Fibroblast of the conjunctiva (primary cell): Measurements from ENCODE around the gene ALG8.
"Not testable (repeated sequence)": the region's sequence is repeated elsewhere in the genome, so short reads cannot be mapped to it uniquely, and the experiment has no call there.

ENCODE experiments used
- DNase-seq: peaks from one replicate; pipeline ENCODE4 v3.0.0-alpha.2; 2010; ENCODE audit warnings: low read depth

ALG8 gene

DNA sequence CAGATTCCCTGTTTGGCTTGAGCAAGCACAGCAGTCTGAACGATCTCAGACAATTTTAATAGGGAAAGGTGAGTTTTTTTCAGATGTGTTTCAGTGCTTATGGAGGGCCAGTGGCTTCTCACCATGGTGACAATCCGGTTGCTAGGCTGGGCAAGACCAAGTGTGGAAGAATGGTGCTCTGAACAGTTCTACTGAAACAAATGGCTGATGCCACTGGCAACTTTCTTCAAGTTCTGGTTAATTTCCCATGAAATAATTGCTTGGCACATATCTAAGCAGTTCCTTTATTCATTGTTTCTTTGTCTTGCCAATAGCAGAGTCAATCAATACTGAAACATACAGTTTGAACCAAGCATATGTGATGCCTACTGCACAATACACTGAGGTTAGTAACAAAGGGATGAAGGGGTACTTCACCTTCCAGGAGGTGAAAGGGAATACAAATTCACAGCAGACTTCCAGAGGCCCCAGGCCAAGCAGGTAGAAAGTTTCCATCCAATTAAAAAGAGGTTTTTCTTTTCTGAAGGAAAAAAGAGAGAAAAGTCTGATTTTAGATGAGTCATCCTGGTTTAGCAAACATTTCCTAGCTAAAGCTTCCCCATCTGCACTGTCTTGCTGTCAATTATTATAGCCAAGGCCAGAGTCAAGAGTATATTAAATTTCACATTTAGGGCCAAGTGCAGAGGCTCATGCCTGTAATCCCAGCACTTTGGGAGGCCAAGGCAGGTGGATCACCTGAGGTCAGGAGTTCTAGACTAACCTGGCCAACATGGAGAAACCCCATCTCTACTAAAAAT is 38.6 kb downstream of the ALG8 start:
- no peak for DNase-seq

DNA sequence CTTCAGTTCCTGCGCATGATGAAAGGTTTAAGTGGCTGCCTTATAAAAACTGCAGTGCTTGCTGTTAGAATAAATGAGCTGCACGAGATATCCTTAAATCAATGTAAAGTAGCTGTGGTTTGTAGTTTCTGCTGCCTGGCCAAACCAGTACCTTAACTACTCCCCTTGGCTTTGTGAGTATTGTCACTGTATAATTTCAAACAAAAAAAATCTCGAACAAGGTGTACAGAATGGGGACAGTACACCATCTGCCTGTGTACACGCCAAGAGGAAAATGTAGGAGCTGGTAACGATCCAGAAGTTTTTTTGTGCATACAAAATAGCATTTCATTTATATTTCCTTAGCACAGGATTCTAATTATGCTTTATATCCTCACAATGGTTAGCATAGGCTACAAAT is 39.2 kb downstream of the ALG8 start:
- no peak for DNase-seq

DNA sequence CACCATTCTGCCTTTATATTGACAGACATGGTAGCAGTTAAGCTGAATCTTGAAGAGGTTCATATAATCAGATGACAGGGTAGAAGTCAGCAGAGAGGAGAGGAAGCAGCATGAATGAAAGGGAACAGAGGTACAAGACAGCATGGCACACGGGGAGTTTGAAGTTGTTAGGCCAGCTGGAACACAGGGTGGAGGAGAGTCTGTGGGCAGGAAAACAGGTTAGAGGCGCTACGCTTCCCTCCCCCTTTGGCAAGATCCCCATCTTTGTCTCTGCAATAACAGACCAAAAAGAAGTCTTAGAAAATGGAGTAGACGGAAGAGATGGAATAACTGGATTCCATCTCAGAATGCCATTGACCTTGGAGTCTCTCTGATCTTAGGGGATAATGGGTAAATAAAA is 39.8 kb downstream of the ALG8 start:
- no peak for DNase-seq

DNA sequence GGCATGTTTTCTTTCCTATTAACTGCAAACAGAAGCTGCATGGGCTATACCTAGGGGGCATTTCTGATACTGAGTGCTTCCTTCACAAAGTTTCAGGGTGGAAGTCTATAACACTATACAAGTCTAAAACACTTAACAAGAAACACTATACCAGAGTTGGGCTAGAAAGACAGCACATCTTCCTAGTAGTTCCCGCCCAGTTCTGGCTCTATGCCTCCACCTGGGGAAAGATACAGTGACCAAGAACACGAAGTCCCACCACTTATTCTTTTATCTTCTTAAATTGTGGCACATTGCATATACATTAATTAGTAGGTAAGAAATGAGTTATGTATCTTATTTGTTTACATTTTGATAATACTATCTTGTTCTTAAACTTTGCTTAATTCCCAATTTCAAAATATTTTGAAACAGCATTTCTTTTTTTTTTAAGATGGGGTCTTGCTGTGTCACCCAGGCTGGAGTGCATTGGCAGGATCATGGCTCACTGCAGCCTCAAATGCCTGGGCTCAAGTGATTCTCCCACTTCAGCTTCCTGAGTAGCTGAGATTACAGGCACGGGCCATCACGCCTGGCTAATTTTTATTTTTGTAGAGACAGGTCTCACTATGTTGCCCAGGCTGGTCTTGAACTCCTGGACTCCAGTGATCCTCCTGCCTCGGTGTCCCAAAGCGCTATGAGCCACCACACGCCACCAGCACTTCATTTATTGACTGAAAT is 41.6 kb downstream of the ALG8 start:
- DNase-seq: no peak

DNA sequence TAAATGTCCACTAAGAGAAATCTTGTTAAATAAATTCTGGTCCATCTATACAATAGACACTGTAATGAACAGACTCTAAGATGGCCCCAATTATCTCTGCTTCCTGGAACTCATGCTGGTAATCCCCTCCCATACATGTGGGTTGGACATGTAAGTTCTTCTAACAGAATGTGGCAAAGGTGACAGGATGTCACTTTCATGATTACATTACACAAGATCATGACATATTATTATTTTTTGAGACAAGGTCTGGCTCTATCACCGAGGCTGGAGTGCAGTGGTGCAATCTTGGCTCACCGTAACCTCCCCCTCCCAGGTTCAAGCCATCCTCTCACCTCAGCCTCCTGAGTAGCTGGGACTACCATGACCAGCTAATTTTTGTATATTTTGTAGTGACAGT is 45.2 kb downstream of the ALG8 start:
- DNase-seq: no peak

DNA sequence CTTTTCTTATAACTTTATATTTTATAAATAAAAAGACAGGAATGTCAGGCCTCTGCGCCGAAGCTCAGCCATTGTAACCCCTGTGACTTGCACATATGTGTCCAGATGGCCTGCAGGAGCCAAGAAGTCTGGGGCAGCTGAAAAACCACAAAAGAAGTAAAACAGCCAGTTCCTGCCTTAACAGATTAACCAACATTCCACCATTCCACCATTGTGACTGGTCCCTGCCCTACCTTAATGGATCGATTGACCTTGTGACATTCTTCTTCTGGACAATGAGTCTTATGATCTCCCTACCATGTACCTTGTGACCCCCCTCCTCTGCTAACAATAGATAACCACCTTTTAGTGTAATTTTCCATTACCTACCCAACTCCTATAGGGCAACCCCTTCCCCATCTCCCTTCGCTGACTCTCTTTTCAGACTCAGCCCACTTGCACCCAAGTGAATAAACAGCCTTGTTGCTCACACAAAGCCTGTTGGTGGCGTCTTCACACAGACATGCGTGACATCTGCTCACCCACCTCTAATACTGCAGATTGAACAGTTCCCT is 52.8 kb downstream of the ALG8 start:
- DNase-seq: not testable (repeated sequence)

DNA sequence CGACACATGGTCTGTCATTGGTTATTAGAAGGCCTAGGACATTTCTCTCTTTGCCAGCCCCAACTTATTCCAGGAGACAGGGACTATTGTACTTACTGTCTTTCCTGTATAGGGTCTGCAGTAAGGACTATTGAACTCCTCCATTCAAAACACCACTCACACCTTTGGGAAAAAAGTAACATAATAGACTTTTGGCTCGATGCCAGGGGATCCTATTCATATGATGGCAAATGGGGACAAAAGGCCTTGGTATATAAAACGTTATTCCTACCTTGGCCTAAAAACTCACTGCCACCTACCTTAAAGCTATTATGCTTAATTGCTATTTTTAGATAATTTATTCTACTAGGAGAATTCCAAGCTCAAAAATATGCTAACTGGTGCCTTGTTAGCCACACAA is 53.5 kb downstream of the ALG8 start:
- no peak for DNase-seq

DNA sequence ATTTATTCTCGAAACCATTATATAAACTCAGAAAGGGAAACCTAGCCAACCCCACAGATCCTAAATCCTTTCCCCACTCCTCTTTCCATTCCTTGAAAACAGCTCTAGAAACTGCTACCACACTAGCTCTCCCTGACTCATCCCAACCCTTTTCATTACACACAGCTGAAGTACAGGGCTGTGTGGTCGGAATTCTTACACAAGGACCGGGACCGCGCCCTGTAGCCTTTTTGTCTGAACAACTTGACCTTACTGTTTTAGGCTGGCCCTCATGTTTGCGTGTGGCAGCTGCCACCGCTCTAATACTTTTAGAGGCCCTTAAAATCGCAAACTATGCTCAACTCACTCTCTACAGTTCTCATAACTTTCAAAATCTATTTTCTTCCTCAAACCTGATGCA is 54.9 kb downstream of the ALG8 start:
- not testable (repeated sequence) for DNase-seq

DNA sequence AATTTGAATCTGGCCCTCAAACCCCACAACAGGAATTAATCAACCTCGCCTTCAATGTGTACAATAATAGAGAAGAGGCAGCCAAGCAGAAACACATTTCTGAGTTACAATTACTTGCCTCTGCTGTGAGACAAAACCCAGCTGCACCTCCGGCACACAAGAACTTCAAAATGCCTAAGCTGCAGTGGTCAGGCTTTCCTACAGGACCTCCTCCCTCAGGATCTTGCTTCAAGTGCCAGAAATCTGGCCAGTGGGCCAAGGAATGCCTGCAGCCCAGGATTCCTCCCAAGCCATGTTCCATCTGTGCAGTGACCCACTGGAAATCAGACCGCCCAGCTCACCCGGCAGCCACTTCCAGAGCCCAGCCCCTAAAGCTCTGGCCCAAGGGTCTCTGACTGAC is 56.4 kb downstream of the ALG8 start:
- no peak for DNase-seq

DNA sequence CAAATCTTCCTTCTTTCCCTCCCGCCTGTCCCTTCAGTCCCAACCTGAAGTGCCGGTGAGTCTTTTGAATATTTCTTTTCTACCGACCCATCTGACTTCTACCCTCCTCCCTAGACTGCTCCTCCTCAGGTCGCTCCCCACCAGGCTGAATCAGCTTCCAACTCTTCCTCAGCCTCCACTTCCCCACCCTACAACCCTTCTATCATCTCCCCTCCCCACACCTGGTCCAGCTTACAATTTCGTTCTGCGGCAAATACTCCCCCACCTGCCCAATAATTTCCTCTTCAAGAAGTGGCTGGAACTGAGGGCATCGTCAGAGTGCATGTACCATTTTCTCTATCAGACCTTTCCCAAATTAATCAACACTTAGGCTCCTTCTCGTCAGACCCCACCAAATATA is 57.3 kb downstream of the ALG8 start:
- no peak for DNase-seq

DNA sequence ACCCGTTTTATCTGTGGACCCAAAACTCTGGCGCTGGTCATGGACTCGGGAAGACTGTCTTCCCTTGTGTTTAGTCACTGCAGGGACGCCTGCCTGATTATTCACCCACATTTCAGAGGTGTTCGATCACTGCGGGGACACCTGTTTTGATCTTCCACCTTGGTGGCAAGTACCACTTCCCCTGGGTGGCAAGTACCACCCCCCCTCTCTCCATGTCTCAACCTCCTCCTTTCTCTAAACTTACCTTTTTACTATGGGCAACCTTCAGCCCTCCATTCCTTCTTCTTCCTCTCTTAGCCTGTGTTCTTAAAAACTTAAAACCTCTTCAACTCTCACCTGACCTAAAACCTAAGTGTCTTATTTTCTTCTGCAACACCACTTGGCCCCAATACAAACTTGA is 57.8 kb downstream of the ALG8 start:
- no peak for DNase-seq

DNA sequence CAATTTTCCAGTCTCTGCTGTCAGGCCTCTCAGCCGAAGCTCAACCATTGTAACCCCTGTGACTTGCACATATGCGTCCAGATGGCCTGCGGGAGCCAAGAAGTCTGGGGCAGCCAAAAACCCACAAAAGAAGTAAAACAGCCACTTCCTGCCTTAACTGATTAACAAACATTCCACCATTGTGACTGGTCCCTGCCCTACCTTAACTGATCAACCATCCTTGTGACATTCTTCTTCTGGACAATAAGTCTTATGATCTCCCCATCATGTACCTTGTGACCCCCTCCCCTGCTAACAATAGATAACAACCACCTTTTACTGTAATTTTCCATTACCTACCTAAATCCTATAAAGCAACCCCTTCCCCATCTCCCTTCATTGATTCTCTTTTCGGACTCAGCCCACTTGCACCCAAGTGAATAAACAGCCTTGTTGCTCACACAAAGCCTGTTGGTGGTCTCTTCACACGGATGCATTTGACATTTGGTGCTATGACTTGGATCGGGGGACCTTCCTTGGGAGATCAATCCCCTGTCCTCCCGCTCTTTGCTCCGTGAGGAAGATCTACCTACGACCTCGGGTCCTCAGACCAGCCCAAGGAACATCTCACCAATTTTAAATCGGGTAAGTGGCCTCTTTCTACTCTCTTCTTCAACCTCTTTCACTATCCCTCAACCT is 58.5 kb downstream of the ALG8 start:
- no peak for DNase-seq

DNA sequence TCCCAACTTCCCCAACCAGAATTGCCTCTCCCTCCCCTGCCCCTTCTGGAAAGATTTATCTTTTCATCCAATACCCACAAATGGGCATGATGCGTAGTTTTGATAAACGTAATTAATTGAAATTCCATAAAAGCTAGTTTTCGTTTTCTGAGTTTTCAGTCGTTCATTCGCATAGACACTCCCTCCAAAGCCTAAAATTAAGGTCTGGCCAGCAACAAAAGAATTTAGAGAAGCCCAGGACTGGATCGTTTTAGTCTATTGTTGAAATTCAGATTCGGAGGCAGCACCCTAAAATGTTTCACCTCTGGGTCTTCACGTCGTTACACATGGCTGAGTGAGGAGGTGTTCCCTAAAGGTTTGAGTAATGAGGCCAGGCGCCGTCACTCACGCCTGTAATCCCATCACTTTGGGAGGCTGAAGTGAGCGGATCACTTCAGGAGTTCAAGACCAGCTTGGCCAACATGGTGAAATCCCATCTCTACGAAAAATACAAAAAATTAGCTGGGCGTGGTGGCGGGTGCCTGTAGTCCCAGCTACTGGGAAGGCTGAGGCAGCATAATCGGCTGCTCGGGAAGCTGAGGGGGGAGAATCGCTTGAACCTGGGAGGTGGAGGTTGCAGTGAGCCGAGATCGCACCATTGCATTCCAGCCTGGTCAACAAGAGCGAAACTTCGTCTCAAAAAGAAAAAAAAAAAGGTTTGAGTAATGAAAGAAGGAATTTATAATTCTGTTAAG is 59.2 kb downstream of the ALG8 start:
- no peak for DNase-seq

DNA sequence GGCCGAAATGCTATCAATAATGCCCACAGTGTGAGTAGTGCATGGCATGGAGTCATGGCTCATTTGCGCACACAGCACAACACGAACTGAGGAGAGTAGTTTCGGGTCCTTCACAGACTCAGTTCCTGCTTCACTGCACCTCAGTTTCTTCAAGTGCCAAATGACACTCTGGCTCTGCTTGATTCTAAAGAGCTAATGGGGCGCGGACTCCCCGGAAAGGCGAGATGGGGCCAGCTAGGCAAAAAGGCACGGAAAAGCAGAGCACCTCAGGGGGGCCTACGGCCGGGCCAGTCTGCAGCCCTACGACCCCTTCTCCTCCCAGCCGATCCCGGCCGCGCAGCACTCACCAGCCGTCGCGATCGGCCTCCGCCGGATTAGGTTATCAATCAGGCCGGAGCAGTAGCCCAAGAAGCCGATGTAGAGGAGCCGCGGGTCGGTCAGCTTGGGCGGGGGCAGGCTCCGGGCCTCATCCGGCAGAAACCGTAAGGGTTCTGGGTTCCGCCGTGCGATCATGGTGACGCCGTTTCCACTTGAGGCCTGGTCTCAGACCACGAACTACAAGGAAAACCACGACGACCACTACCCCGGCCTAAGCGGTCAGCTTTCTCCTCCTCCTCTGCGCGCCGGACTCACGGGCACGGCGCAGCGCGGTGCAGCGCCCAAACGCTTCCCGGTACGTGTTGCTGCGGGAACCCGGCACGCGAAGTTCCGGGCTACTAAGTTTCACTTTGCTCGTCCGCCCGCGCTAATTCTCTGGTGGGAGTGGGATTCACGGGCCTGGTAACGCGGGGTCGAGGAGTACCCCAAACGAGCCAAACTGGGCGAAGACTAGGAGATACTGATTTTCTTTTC is 60.0 kb downstream of the ALG8 start, which contains the start of gene NDUFC2:
Gene NDUFC2, minus strand, starts transcription at position 631 of the 852 bp plus-strand sequence. Its CDS starts 118 bp downstream, at position 513.
- DNase-seq: peak; percentile 68

DNA sequence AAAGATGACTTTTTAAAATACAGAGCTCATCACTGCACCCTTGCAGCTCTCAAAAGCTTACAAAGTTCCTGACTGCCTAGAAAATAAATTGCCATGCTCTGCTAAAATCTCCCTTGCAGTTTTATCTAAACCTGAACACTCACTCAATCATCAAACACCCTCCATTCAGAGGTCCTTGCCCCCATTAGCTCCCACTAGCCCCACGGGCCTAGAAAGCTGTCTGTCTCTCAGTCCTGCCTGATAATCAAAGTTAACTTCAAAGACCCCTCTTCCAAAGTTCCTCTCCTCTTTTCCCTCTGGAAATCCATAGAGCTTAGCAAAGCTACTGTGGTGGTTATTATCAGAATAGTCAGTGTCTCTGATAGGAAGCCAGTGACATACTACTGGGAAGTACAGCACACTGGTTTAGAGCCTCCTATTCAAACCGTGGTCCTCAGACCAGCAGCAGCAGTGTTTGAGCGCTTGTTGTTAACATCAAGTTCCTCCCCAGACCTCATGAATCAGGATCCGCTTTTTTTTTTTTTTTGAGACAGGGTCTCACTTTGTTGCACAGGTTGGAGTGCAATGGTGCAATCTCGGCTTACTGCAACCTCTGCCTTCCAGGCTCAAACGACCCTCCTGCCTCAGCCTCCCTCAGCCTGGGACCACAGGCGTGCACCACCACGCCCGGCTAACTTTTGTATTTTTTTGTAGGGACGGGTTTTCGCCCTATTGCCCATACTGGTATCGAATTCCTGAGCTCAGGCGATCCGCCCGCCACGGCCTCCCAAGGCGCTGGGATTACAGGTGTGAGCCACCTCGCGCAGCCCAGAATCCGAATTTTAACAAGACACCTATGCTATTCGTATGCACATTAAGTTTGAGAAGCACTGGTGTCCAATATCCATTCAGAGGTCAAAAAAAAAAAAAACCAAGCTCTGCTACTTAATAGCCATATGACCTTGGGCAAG is 60.9 kb downstream of the ALG8 start:
- no peak for DNase-seq

DNA sequence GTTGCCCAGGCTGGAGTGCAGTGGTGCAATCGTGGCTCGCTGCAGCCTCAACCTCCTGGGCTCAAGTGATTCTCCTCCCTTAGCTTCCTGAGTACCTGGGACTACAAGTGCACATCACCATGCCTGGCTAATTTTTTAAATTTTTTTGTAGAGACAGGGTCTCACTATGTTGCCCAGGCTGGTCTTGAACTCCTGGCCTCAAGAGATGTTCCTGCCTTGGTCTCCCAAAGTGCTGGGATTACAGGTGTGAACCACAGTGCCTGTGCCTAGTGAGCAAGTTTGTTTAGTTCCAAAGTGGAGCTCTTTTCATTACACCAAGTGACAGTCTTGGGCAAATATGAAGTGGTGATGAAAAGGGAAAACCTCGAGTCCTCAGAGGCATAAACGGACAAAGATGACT is 61.8 kb downstream of the ALG8 start:
- not testable (repeated sequence) for DNase-seq

DNA sequence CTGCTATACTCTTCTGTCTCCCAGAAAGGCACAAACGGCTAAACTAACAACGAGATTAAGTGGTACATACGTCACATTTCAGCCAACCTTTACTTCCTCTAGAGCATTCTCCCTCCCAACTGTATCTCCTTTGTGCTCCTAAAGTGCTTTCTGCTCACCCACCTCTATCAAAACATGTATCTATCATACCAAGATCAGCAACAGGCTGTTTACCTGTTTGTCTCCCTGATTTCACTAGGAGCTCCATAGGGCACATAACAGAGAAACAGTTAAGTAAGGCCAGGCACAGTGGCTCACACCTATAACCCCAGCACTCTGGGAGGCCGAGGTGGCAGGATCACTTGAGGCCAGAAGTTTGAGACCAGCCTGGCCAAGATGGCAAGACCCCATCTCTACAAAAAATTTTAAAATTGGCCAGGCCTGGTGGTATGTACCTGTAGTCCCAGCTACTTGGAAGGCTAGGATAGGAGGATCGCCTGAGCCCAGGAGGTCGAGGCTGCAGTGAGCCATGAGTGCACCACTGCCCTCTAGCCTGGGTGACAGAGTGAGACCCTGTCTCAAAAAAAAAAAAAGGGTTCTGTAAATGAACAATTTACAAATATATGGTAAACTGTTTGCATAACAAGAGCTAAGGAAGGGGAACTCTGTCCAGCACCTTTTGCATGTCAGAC is 62.6 kb downstream of the ALG8 start:
- DNase-seq: no peak

DNA sequence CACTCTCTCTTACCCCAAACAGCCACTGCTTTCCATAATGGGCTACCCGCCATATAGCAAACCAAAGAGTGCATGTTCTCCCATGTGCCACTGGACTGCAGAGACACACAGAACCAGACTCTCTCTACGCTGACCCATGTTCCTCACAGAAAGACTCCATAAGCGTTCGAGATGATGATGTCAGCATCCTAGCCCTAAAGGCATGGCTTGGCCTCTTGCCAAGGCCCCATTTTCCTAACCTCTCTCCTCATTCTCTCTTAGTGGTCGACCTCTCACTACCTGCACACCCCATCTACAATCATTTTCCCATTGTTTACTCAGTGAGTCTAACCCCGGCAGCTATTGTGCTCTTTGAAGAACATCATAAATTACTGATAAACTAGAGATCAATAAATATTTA is 64.7 kb downstream of the ALG8 start:
- no peak for DNase-seq

DNA sequence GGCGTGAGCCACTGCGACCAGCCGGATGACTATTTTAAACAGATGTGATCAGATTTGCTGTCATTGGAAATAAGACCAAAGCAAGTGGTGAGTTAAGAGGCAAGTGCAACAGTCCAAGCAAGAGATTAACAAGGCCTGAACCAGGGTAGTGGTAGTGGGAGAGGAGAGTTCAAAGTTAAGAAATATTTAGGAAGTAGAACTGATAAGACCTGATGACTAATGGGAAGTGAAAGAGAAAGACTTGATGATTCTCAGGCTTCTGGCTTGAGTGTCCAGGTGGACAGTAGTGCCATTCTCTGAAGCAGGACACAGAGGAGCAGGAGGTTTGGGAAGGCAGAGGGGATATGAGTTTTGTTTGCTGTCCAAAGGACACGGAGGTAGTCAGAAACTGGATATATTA is 67.0 kb downstream of the ALG8 start:
- no peak for DNase-seq
